GM21723 (cell line): ENCODE data around the gene CERS2.
"Not testable (repeated sequence)": the region's sequence is repeated elsewhere in the genome, so short reads cannot be mapped to it uniquely, and the experiment has no call there.

Experiments used
- ATAC-seq: cut with Tn5 transposase; IDR thresholded peaks from one replicate; pipeline ENCODE4 v1.9.1; 2021; ENCODE audit warnings: mild to moderate bottlenecking, moderate library complexity; ENCODE audit not compliant: unreplicated experiment

The CERS2 gene

DNA sequence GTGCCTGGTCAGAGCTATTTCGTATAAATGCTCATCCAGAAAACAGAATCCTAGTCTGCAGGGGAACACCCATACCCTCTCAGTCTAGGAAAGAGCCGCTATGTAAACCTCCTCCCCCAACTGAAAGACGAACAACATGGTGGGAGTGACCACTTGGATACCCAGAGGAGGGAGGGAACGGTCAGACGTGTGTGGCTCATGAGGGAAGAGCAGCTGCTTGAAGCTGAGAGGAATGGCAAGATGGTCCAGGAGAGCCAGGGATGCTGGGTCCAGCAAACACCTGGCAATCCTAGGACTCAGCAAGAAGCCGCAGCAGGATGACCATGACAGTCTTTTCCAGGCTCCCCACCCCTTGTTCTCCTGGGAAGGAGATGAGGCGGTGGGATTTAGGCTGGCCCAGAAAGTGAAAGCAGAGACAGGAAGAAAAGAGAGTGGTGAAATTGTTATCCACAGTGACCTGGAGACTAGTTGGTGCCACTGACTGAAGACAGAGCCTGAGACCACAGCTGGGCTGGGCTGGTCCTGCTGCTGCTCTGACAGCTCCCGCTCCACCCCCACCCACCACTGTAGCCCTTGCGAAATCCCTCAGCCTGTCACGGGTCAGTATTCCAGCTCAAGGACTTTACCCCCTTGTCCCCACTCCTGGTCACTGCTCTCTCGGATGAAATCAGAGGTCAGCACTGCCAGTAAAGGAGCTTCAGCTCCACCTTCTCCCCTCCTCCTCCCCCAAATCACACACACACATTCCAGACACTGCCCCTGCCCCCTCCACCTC, 3.6 kb downstream of the CERS2 start:
- ATAC-seq = no peak

DNA sequence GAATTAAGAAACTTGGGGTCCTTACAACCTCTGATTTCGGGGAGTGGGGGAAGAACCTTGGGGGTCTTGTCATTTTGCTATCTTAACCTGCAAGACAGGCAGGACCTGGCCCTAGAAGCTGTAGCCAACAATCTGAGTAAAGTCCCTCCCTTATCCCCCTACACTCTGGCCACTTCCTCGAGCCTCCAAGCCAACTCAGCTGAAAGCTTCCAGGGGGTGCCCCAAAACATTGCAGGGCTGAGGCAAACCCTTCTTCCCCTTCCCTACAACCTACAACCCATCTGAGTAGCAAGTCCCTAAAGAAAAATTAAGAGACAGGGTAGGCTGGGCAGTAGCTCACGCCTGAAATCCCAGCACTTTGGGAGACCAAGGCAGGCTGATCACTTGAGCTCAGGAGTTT, 5.0 kb downstream of the CERS2 start:
- ATAC-seq = no peak

DNA sequence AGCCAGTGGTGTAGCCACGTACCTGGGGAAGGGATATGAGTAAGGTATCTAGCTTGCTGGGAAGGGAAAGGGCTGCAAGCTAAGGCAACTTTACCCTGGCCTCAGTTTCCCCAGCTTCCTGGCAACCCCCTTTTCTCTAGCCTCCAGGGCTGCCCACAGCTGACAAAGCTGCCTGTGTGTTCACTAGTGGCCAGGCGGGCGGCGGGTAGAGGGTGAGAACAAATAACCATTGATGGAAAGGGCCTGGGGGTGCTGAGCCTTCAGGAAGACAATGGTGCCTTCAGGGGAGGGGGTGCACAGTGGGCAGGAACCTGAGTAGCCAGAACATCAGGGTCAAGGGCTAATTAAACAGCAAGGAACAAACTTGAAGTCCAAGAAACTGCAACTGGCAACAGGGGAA, 6.1 kb downstream of the CERS2 start:
- no peak for ATAC-seq

DNA sequence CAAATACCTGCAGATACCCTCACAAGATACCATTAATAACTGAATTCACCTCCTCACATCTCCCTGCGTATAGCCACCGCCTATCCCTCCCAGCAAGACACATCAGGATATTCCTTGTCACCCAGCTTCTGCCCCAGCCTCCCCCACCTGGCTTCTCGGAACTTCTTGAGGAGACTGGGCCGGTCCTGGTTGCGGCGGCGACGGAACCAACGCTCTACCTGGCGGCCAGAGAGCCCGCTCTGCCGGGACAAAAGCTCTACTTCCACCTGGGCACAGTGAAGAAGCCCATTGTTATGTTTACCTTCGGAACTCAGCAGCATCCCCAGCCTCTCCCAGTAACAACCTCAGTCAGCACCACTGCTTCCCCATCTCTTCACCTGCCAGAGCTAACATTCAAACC, 6.7 kb downstream of the CERS2 start:
- ATAC-seq = no peak

DNA sequence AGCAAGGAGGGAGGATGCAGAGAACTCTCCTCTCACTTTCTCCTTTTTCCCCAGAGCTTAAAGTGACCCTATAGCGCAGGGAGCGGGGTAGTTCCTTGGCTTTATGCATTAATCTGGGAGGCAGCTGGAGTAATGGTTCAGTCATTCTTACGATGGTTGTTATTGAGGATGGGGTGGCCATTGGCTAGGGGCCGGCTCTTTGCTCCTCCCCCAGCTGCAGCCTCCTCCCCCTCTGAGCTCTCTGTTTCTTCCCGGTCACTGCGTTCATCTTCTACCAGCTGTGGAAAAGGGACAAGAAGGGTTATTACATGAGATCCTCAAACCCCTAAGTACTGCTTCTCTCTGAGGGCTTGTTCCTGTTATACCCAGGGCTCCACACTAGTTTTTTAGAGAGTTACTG, 8.6 kb downstream of the CERS2 start:
- ATAC-seq = no peak

DNA sequence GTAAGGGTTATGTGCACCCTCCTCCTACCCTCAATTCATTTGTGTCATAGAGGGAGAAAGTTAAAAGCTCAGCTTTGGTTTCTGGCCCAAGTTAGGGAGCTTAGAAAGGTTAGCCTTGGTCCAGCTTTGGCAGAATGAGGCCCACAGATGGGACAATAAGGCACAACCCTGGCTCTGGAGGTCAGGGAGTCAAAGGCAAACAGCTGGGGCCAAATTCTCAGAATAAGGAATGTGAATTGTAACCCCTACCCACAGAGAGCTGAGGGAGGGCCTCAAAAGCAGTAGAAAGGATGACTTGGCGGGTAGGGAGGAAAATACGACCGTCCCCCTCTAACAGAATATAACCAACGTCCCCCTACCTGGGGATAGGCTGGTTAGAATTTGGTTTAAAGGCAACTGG, 9.0 kb downstream of the CERS2 start:
- no peak for ATAC-seq

DNA sequence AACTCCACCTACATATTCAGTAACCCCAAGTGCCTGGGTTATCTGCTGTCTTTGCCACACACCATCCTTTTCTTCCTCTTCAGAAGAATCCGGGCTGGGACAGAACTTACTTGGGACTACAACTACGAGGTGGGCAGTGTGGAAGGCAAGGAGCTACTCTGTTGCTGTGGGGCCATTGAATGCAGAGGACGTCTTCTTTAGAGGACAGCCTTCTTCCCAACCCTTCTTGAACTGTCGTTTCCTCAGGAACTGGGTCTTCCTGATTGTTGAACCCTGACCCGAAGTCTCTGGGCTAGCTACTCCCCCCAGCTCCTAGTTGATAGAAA, 10.5 kb downstream of the CERS2 start:
- no peak for ATAC-seq

DNA sequence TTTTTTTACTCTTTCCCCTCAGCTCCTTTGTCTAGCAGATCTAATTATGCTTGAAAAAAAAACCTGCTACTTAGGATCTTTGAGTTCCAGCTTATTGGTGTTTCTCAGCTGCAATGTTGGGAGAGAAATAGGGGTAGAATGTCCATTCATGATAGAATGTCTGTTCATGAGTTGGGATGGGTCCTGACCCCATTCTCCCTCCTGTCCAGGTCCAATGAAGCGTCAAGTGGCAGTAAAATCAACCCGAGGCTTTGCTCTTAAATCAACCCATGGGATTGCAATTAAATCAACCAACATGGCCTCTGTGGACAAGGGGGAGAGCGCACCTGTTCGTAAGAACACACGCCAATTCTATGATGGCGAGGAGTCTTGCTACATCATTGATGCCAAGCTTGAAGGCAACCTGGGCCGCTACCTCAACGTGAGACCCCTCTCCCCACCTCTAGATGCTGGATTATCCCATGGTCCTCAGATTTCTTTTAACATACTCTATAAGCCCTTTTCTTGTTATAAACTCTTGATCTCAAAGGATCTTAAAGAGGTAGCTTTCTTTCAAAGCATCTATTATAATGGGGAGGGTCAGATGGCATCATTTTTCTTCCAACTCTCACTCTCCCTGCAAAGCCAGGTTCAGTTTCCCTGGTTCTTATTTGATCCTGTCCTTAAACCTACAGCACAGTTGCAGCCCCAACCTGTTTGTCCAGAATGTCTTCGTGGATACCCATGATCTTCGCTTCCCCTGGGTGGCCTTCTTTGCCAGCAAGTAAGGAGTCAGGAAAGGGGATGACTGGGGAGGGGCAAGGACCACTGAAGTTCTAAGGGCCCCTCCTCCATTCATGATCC, 11.1 kb downstream of the CERS2 start:
- ATAC-seq = no peak

DNA sequence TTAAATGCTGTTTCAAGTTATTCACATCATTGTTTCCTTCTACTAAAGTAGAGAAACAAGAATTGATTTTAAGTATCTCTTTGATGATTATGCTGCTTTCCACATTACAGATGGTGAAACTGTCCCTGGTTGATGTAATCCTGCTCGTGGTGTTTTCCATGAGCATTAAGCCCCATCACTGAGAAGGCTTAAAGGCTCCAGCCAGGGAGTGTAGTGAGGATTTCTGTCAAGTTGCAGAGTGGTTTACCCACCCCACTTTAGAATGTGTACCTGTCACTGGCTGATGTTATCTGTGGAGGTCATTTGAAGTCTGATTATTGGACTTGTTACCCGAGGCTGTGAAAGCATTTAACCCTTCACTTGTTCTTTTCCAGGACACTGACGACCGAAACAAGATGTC, 12.9 kb downstream of the CERS2 start:
- no peak for ATAC-seq

DNA sequence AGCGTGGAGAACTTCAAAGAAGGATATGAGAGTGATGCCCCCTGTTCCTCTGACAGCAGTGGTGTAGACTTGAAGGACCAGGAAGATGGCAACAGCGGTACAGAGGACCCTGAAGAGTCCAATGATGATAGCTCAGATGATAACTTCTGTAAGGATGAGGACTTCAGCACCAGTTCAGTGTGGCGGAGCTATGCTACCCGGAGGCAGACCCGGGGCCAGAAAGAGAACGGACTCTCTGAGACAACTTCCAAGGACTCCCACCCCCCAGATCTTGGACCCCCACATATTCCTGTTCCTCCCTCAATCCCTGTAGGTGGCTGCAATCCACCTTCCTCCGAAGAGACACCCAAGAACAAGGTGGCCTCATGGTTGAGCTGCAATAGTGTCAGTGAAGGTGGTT, 14.0 kb downstream of the CERS2 start:
- no peak for ATAC-seq

DNA sequence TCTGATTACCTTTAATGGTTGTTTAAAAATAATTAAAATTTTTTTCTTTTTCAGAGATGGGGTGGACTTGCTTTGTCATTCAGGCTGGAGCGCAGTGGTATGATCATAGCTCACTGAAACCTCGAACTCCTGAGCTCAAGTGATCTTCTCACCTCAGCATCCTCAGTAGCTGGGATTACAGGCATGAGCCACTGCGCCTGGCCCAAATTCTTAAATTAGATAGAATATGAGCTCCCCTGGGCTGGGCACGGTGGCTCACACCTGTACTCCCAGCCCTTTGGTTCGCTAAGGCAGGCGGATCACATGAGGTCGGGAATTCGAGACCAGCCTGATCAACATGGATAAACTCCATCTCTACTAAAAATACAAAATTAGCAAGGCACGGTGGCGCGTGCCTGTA, 17.0 kb downstream of the CERS2 start:
- no peak for ATAC-seq

DNA sequence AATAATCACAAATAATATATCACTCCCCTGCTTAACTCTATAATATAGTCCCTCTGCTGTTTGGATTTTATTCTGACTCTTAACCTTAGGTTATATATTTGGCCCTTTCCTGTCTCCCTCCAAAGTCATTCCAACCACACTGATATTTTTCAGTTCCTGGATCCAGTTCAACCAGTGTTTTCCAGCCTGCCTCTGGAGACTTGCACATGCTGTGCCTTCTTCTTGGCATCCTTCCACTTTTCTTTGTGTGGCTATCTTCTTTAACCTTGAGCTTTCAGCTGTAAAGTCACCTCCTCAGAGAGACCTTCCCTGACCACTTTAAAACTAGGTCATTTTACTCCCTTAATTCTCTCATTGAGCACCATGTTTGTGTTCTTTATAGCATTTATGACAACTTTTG, 19.4 kb downstream of the CERS2 start:
- no peak for ATAC-seq

DNA sequence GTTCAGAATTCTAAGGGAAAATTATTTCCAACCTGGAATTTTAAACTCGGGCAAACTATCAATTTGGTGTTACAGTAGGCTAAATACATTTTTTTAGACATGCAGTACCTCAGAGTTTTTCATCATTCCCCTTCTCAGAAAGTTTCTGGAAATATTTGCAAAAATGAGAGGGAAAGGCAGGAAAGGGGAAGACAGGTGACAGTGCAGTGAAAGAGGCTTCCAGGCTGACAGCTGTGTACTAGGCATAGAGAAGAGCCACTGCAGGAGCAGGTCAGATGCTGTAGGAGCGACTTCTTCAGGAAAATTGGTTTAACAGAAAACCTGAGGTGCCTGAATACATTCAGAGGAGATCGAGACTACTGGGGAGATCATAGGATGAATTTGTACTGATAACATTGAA, 19.9 kb downstream of the CERS2 start:
- ATAC-seq = no peak

DNA sequence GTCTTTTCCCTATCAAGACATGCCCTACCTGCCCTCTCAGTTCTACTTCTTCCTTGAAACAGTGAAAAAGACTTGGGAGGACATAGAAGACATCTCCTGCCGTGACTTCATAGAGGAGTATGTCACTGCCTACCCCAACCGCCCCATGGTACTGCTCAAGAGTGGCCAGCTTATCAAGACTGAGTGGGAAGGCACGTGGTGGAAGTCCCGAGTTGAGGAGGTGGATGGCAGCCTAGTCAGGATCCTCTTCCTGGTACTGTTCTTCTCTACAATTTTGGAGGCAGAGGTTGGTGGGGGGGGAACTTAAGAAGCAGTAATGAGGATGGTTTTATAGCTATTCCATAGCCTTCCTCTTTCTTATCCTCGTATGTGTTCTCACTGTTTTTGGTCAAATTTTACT, 29.8 kb downstream of the CERS2 start:
- ATAC-seq = no peak

DNA sequence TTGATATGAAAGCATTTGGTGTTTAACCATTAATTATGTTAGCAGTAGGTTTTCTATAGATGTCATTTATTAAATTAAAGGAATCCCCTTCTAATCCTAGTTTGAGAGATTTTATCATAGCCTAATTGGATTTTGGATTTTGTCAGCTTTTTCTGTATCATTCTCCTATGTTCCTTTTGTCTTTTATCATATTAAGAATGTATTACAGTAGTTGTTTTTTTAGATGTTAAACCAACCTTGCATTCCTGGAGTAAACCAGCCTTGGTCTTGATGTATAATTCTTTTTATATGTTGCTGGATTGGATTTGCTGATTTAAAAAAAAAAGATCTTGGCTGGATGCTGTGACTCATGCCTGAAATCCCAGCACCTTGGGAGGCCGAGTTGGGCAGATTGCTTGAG, 42.9 kb downstream of the CERS2 start:
- ATAC-seq = no peak

DNA sequence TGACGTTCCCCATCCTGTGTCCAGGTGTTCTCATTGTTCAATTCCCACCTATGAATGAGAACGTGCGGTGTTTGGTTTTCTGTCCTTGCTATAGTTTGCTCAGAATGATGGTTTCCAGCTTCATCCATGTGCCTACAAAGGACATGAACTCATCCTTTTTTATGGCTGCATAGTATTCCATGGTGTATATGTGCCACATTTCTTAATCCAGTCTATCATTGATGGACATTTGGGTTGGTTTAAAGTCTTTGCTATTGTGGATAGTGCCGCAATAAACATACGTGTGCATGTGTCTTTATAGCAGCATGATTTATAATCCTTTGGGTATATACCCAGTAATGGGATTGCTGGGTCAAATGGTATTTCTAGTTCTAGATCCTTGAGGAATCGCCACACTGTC, 45.9 kb downstream of the CERS2 start:
- ATAC-seq = not testable (repeated sequence)

DNA sequence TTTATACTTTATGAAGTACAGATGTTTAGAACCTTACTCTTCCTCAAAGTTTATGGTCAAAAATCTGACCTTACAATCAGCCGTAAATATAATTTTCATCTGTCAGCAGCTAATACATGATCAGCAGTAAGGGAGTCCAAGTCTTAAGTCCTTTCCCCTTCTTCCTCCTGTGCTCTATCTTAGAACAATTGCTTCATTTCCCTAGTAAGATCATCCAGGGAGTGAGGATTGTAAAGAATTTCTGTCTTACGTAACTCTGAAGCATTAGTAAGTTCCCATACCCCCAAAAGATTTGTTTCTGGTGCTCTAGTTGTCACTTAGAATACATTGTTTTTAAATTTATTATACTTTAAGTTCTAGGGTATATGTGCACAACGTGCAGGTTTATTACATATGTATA, 46.3 kb downstream of the CERS2 start:
- no peak for ATAC-seq

DNA sequence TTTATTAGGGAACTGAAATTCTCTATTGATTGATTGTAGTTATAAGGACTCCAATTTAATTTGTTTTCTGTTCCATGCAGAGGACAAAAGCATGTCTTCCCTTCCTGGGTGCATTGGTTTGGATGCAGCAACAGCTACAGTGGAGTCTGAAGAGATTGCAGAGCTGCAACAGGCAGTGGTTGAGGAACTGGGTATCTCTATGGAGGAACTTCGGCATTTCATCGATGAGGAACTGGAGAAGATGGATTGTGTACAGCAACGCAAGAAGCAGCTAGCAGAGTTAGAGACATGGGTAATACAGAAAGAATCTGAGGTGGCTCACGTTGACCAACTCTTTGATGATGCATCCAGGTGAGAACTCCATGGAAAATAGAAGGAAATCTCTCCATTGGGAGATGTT, 47.0 kb downstream of the CERS2 start:
- no peak for ATAC-seq

DNA sequence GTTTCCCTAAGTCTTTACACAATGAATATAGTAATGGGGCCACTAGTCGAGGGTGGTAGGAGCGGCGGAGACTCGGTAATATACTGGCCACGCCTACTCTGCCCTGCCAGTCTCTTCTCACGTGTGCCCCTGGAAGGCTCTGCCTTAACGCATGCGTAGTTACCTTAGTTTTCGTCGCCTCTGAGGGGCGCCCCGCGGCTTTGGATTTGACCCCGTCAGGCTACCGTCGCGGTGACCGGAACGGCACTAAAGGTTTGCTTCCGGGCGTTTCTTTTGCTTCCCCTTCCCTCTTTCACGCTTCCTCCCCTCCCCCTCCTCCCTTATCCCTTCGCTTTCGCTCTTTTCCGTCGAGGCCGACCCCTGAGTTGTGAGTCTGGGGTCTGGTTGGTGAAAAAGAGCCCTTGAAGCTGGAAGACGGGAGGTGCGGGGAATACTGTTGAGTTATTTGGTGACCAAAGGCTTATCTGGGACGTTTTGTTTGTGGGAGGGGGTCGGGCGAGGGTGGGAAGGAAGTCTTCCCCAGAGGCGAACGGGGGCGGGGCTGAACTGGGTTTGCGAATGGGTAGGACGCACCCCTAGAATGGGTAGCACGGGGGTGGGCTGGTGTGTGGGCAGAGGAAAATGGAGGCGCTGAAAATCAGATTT, 48.4 kb downstream of the CERS2 start, which contains the start of gene SETDB1:
Gene SETDB1, plus strand, starts transcription at position 267 of the 645 bp plus-strand sequence. CDS start 1,352 bp downstream, outside the sequence.
- peak; percentile 82 for ATAC-seq

DNA sequence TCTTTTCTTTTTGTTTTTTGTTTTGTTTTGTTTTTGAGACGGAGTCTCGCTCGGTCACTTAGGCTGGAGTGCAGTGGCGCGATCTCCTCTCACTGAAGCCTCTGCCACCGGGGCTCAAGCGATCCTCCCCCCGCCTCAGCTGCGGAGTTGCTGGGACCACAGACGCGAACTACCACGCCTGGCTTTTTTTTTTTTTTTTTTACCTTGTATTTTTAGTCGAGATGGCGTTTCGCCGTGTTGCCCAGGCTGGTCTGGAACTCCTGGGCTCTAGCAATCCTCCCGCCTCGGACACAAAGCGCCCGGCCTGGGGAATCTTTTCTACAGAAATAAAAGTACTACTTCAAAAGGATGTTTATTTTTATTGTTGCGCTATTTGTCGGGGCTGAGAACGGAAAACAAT, 49.6 kb downstream of the CERS2 start:
- no peak for ATAC-seq

DNA sequence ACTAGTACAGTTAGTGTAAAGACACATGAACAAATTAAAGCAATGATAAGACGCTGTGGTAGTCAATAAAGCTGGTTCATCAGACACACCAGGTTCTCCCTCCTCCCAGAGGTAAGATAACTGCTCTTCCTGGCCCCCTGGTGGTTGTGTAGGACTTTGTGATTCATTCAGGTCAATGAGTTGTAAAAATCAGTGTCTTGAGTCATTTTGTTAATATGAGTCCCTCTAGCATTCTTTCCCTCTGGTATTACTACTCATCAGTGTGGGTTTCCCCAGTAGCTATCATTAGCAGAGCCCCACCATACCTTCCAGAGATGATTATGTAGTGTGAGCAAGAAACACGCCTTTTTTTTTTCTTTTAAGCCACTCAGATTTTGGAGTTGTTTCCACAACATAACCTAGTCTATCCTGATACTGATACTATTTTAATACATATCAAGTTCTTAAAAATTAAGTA, 52.1 kb downstream of the CERS2 start:
- ATAC-seq = peak; percentile 62

DNA sequence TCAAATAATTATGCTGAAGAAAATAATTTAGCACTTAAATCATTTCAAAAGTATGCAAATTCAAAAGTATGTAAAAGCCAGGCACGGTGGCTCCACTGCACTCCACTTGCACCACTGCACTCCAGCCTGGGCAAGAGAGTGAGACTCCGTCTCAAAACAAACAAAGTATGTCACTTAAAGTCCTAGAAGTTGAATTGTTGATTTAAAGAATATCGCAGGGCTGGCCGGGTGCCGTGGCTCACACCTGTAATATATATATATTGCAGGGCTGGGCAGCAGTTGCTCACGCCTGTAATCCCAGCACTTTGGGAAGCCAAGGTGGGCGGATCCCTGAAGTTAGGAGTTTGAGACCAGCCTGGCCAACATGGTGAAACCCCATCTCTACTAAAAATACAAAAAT, 57.2 kb downstream of the CERS2 start:
- ATAC-seq = no peak
